Subcutaneous adipose tissue (tissue), 4 donors: ENCODE data around the gene LUZP1. TPM values are rescaled to one million over a fixed set of nuclear protein-coding genes. Genes with fewer than 3 reads are reported as not detected.

Source experiments
- CTCF ChIP-seq: fragments of 450-650 bp; IDR thresholded peaks from one replicate; pipeline ENCODE4 v1.5.1; 2016; ENCODE audit warnings: low read depth, mild to moderate bottlenecking, control low read depth, antibody characterized with exemption, moderate library complexity
- total RNA-seq, 4 donors: library from RNA; depleted of rRNA; stranded (reverse); fragments of >200 nt; gene quantifications; one replicate each; pipeline ENCODE4 v1.1.0, GENCODE V29; 2016

The LUZP1 gene
- total RNA-seq, 4 donors from 2014 or later: 23.3 to 30.3 (median 24.7) TPM

- TF ChIP-seq CTCF: no peak
These were observed 5.9 kb upstream of the LUZP1 start for GRCh38 chr1:23174426-23175110.

- no peak for TF ChIP-seq CTCF
These were observed 2.6 kb upstream of the LUZP1 start for GRCh38 chr1:23171181-23171755.

- no peak for TF ChIP-seq CTCF
These were observed 1.2 kb upstream of the LUZP1 start for GRCh38 chr1:23169727-23170335.

- no peak for TF ChIP-seq CTCF
These were observed 529 bp upstream of the LUZP1 start for GRCh38 chr1:23169195-23169575.

- no peak for TF ChIP-seq CTCF
These were observed 594 bp downstream of the LUZP1 start for GRCh38 chr1:23168079-23168444.

- no peak for TF ChIP-seq CTCF
These were observed 1.1 kb downstream of the LUZP1 start for GRCh38 chr1:23167353-23168078.

- no peak for TF ChIP-seq CTCF
These were observed 1.8 kb downstream of the LUZP1 start for GRCh38 chr1:23166854-23167253.
